Left ventricle myocardium inferior (tissue), 1 donor: ENCODE data around the gene MYRIP. TPM values are rescaled to one million over a fixed set of nuclear protein-coding genes. Genes with fewer than 3 reads are reported as not detected.
A peak's percentile ranks its signal among the peaks of the same experiment; 100 is the strongest.

Experiments
- DNase-seq: peaks from one replicate; pipeline ENCODE4 v3.0.0-alpha.2; 2020
- H3K27ac ChIP-seq: fragments of 200-600 bp; replicated peaks from 2 replicates; pipeline ENCODE4 v1.8.0; 2021
- H3K27me3 ChIP-seq: fragments of 200-600 bp; 2 replicates; pipeline ENCODE4 v1.8.0; 2021; ENCODE audit warnings: low read depth
- H3K36me3 ChIP-seq: fragments of 200-600 bp; 2 replicates; pipeline ENCODE4 v1.8.0; 2021
- H3K4me1 ChIP-seq: fragments of 200-600 bp; 2 replicates; pipeline ENCODE4 v1.8.0; 2021
- H3K4me3 ChIP-seq: fragments of 200-600 bp; 2 replicates; pipeline ENCODE4 v1.8.0; 2021; ENCODE audit warnings: mild to moderate bottlenecking, moderate library complexity
- H3K9me3 ChIP-seq: fragments of 200-600 bp; replicated peaks from 2 replicates; pipeline ENCODE4 v1.8.0; 2021
- intact Hi-C: fragments of 100-400 bp; cut with micrococcal nuclease; formaldehyde crosslinking; loops from one replicate; pipeline ENCODE4 v1.11.0; 2022
- total RNA-seq: library from RNA; stranded (reverse); fragmentation: NEBNext Ultra II Directional; extraction: Animal tissue kit (Norgen Biotek cat#: 25700); gene quantifications from one replicate; pipeline ENCODE4 v1.2.1, GENCODE V29; 2021
- TF ChIP-seq, protein P1 (sequence below): fragments of 200-600 bp; IDR thresholded peaks from 2 replicates; pipeline ENCODE4 v1.8.0; 2021; ENCODE audit warnings: antibody characterized with exemption, mild to moderate bottlenecking, borderline replicate concordance
- donor health status: DM: no; HTN: yes; CAD: no; lungs with severe emphysema.

MYRIP gene
- total RNA-seq, 1 donor from 2014 or later = 1.5 TPM

- intact Hi-C loops = no loop called here
- TF ChIP-seq, protein P1, sequence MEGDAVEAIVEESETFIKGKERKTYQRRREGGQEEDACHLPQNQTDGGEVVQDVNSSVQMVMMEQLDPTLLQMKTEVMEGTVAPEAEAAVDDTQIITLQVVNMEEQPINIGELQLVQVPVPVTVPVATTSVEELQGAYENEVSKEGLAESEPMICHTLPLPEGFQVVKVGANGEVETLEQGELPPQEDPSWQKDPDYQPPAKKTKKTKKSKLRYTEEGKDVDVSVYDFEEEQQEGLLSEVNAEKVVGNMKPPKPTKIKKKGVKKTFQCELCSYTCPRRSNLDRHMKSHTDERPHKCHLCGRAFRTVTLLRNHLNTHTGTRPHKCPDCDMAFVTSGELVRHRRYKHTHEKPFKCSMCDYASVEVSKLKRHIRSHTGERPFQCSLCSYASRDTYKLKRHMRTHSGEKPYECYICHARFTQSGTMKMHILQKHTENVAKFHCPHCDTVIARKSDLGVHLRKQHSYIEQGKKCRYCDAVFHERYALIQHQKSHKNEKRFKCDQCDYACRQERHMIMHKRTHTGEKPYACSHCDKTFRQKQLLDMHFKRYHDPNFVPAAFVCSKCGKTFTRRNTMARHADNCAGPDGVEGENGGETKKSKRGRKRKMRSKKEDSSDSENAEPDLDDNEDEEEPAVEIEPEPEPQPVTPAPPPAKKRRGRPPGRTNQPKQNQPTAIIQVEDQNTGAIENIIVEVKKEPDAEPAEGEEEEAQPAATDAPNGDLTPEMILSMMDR = no peak
- no peak for DNase-seq
- H3K4me3 ChIP-seq = no peak overlapping the region
- H3K27ac ChIP-seq = peak overlapping the region; percentile 61
- peaks cover 35% of the 10 kb centered on the region for H3K4me1 ChIP-seq
- H3K9me3 ChIP-seq = no peaks in the 10 kb centered on the region
- H3K36me3 ChIP-seq = no peaks in the 10 kb centered on the region
- no peaks in the 10 kb centered on the region for H3K27me3 ChIP-seq
These were observed 127.4 kb downstream of the MYRIP start for GRCh38 chr3:39936848-39937247.

GRCh38 chr3:39937315-39937714 is 127.9 kb downstream of the MYRIP start:
- TF ChIP-seq, protein P1 = no peak
- no peak for DNase-seq
- Histone ChIP-seq H3K27me3 (no peaks in the 10 kb centered on the region), H3K4me1 (peaks cover 35% of the 10 kb centered on the region), H3K4me3 (no peak overlapping the region), H3K9me3 (no peaks in the 10 kb centered on the region), H3K27ac (peak overlapping the region; percentile 61), H3K36me3 (no peaks in the 10 kb centered on the region)
- intact Hi-C loops = no loop called here

DNA sequence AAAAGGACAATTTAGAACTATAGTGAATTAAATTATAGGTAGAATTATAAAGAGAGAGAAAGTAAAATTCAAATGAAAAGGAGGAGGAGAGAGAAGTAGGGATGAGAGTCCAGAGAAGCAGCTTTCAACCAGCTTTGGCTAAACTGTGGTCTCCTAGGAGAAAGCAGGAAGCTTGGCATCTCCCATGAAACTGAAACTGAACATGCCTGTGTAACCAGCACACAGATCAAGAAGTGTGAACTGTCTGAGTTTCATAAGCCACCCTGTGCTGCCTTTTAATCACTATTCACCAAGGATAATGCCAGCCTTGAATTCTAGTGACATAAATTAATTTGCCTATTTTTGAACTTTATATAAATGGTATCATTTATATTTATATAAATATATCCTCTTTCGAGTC is 128.5 kb downstream of the MYRIP start:
- no peak for DNase-seq

GRCh38 chr3:39941931-39942330 is 132.5 kb downstream of the MYRIP start:
- no peaks in the 10 kb centered on the region for H3K9me3 ChIP-seq
- H3K27me3 ChIP-seq = no peaks in the 10 kb centered on the region
- H3K36me3 ChIP-seq = no peaks in the 10 kb centered on the region
- H3K4me1 ChIP-seq = peaks cover 14% of the 10 kb centered on the region
- DNase-seq = no peak
- H3K27ac ChIP-seq = no peak overlapping the region
- TF ChIP-seq, protein P1 = no peak
- intact Hi-C loops = no loop called here
- H3K4me3 ChIP-seq = no peak overlapping the region

More for the DNA sequence above, 128.5 kb downstream of the MYRIP start:
- Histone ChIP-seq H3K27ac (peak overlapping the region; percentile 61), H3K27me3 (no peaks in the 10 kb centered on the region), H3K4me3 (no peak overlapping the region), H3K4me1 (peaks cover 35% of the 10 kb centered on the region), H3K36me3 (no peaks in the 10 kb centered on the region), H3K9me3 (no peaks in the 10 kb centered on the region)
- TF ChIP-seq, protein P1 = no peak
- intact Hi-C loops = no loop called here

DNA sequence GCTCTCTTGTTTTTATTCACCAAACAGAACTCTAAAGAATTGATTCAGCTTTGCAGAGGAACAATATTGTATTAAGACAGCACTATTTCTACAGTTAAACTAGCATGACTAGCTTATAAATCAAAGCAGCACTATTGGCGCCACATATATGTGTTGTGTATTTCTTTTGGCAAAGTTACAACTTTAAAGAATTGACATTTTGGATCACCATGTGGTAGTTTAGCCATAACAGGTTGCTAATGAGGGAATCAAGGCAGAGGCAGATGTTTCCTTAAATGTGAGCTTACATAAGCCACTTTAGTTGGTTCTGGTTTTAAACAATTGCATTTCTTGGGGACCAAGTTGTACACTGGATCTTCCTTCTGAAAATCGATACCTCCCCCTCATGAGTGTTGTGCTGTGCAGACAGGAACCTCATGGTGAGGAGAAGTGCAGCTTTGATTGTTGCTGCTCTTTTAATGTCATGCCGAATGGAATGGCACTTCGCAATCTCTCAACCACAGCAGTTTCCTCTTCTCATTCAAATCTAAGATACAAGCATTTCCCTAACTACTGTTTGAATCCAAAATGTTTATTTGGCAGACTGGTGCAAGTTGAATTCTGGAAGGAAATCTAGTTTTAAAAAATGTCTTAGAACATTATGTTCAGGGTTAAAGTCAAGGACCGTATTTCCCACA is 151.2 kb downstream of the MYRIP start:
- peak overlapping the region; percentile 83 for H3K27ac ChIP-seq
- no peak for DNase-seq
- TF ChIP-seq, protein P1 = no peak
- no peaks in the 10 kb centered on the region for H3K27me3 ChIP-seq
- no peaks in the 10 kb centered on the region for H3K36me3 ChIP-seq
- peaks cover 48% of the 10 kb centered on the region for H3K4me1 ChIP-seq
- no peaks in the 10 kb centered on the region for H3K9me3 ChIP-seq
- intact Hi-C loops = no loop called here
- no peak overlapping the region for H3K4me3 ChIP-seq
